Medulla oblongata (tissue), 1 donor: ENCODE data around the gene FAR2.
A peak's percentile ranks its signal among the peaks of the same experiment; 100 is the strongest.
"Not testable (repeated sequence)": the region's sequence is repeated elsewhere in the genome, so short reads cannot be mapped to it uniquely, and the experiment has no call there.

Source experiments
- DNase-seq: peaks from one replicate; pipeline ENCODE4 v3.0.0-alpha.2; 2015; ENCODE audit errors: extremely low spot score

Gene FAR2

GRCh38 chr12:29152981-29153630 is 4.0 kb downstream of the FAR2 start:
- DNase-seq, result peak; percentile 24

DNA sequence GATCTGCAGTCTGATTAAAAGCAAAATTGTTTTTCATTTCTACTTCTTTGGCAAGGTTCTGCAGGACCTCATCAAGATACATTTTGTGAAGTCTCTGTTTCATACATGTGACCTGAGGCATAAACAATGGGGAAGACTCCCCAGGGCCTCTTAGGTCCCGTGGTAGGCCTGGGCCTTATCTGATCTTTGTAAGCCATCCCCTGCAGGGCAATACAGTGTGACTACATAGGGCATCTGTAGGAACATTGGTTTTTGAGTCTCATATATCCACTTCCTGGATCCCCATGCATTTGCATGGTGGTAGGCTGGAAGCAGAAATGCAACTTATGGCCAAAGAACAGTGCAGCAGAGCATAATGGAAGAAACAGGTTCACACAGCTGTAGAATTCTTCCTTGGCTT is 6.0 kb downstream of the FAR2 start:
- peak; percentile 7 for DNase-seq

DNA sequence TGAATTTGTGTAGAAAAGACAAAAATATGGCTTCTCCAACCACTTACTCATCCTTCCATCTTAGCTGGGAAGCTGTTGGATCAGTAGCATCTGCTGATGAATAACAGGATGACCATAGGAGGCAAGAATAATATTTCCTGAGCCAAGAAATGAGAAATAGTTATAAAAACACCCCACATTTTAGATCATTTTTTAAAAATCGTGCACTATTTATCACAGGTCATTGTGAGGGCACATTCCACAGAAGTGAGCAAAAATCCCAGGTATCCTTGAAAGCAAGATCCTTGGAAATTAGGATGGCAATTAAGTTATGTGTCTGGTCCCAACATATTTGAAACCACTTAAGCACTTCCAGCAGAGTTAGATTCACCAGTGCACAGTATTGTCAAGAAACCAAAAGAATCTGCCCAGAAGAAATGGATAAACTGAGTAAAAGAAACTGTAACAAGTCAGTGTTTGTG is 8.4 kb downstream of the FAR2 start:
- no peak for DNase-seq

GRCh38 chr12:29158115-29158763 is 9.2 kb downstream of the FAR2 start:
- peak; percentile 82 for DNase-seq

DNA sequence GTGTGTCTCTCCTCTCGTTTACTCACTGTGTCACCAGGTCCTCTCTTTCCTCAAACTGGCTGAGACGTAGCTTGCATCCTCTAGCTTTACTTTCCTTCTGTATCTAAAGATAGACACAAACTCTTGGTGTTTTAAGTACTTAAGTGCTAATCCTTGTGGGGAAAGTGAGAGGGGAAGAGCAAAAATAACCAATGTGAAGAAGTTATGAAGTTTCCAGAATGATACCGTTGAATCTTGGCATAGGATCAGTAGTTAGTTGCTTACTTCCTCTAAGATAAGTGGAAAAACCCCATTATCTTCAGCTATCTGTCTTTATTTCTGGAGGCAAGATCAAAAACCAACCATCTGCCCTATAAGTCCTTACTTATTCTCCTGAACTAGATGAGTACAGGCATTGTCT is 10.6 kb downstream of the FAR2 start:
- peak; percentile 72 for DNase-seq

- DNase-seq, result peak; percentile 8
Measured at GRCh38 chr12:29160230-29160629, 11.2 kb downstream of the FAR2 start.

- DNase-seq, result no peak
Measured at GRCh38 chr12:29163146-29163545, 14.1 kb downstream of the FAR2 start.

- DNase-seq, result peak; percentile 24
Measured at GRCh38 chr12:29164477-29165393, 15.7 kb downstream of the FAR2 start.

DNA sequence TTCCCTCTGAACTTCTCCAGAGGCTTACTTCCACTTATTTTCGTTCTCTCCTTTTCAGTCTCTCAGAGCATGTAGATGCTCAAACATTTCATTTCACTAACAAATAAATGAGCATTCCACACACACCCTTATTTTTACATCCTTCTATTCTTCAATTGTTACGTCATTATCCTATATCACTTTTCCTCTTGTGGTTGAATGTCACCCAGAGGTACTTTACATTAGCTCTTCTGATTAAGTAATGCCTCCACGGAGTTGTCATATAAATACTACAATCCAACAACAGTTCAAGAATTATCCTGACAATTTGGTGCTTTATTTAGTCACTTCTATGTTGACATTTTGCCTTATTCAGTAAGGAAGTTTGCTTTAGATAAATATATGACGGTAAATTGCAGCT is 18.4 kb downstream of the FAR2 start:
- DNase-seq, result no peak

DNA sequence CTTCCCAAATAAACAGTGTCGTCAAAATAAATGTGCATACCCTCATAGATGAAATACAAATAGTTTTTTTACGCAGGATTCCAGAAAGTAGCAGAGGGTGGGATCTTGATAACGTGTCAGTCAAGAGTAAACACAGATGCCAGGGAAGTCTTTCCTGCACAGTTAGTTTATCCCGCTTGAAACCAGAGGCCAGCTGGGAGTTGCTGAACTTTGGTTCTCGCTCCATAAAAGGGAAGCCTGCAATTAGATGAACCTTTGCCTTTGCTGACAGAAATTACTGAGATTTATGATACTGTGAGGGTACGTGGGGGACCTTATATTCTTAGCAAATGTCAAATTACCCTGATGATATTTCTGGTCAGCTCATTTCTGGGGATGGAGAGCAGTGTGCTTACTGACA is 18.9 kb downstream of the FAR2 start:
- no peak for DNase-seq

DNA sequence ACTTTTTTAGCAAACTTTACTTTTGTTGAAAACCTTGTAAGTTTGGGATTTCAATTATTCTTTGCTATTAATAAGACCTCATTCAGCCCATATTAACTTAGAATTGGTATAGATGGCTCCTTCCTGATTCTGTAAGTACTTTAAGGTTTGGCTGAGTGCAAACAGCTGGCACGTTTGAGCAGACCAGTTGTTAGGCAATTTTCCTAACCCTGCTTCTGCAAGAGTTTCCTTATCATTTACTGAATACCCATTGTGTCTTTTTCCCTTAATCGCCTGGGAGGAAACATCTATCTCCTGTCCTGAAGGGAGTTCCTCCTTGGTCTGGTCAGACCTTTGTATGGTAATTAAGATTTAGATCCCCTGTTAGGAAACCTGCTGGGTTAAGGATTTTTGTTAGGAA is 20.9 kb downstream of the FAR2 start:
- not testable (repeated sequence) for DNase-seq

- DNase-seq, result peak; percentile 18
Measured at GRCh38 chr12:29170478-29171084, 21.5 kb downstream of the FAR2 start.

GRCh38 chr12:29171421-29172258 is 22.6 kb downstream of the FAR2 start:
- DNase-seq, result no peak

DNA sequence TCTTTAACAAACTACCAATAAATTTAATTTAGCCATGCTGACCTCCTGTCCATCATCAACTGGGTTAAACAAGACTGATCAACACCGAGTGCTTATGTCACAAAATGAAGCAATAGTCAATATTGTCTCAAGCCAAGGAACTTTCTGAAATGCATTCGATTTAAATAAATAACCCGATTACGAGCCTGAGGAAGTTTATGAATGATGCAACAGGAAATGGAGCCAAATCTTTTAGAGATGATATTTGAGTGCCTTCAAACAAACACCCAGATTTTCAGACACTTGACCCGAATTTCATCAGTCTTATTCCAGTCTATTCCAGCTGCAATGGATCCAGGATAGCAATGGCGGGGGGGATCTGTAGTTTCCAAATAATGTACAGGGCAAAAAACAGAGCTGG is 27.9 kb downstream of the FAR2 start:
- no peak for DNase-seq

DNA sequence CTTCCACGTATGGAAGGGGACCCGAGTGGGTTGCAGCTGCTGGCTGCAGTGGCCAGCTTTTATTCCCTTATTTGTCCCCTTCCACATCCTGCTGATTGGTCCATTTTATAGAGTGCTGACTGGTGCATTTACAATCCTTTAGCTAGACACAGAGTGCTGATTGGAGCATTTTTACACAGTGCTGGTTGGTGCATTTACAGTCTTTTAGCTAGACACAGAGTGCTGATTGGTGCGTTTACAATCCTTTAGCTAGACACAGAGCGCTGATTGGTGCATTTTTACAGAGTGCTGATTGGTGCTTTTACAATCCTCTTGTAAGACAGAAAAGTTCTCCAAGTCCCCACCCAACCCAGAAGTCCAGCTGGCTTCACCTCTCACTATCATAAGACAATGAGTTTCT is 33.2 kb downstream of the FAR2 start:
- DNase-seq, result not testable (repeated sequence)

DNA sequence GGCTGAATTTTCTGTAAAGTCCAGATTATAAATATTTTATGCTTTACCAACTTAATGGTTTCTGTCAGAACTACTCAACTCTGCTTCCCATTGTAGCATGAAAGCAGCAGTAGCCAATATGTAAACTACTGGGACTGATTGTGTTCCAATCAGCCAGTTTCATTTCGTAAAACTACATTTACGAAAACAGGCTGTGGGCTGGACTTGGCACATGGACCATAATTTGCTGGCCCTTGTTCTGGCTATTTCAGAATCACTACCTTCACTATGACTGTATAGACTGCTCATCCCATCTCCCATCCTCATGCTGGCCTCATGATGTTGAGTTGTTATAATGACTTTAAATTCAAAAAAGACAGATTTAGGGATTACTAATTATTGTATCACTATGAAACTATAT is 38.7 kb downstream of the FAR2 start:
- DNase-seq, result no peak

DNA sequence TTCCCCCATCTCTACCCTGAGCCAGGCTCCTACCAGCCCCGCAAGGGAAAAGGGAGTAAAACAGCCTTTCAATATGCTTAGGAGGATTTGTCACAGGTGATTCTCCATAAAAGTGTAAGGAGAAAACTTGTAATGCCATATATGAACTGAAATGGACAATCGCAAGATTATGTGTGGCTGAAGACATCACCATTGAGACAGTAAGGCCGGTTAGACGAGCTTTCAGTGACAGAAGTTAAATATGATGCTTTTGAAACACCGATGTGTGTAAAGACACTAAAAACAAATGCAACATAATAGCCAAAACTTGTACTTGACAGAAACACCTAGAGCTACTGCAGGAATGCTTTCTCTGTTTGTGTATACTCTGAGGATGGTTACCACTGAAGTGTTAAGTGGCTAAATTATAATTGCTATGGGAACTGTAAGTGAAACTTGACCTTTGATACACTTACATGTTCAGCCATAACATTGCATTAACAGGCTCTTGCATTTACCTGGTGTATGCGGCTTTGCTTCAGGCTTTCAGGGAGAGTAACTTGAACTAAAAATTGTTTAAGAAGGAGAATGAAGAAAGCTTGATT is 42.3 kb downstream of the FAR2 start:
- DNase-seq, result no peak

GRCh38 chr12:29198901-29199300 is 49.8 kb downstream of the FAR2 start:
- DNase-seq, result no peak

DNA sequence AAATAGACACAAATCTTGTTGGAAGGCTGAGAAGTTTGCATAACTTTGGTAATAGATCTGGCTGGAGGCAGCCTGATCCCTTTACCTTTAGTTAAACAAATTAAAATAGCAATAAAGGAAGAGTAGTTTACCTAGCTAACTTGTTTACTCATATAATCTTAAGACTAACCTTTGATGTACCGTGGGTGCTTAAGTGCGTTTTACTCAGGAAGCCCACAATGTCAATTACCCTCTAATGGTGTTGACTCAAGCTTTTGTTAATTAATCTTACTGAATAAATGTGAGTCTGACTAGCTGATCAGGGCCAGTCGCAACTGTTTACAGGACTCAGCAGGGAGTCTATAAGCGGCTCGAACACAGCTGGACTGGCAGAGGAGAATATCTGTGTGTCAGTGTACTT is 51.5 kb downstream of the FAR2 start:
- DNase-seq, result no peak

DNA sequence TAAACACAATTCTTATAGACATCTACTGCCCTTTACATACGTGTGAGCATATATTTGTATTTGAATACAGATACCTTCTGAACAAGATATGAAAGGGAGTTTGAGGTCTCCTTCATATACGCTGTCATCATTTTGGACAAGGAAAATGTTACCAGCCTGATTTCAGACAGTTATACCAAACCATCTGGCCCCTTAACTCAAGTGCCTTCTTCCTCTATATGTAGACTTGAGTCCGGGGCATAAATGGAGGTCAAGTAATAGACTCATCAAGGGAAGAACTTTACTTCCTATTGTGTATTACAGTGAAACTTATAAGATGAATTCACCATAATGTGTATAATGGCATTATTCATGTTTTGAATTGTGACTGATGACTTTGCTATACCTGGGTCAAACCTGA is 52.2 kb downstream of the FAR2 start:
- DNase-seq, result no peak

- no peak for DNase-seq
Measured at GRCh38 chr12:29201746-29202145, 52.7 kb downstream of the FAR2 start.
